GM18951 (cell line): ENCODE results near the gene TNFAIP8L3.
A peak's percentile ranks its signal among the peaks of the same experiment; 100 is the strongest.

Experiments
- POLR2A ChIP-seq: IDR thresholded peaks from 4 replicates; pipeline ENCODE4 v1.6.1; 2011; ENCODE audit warnings: mild to moderate bottlenecking; ENCODE audit not compliant: insufficient read length, insufficient read depth; ENCODE audit errors: extremely low read depth
- in situ Hi-C: fragments of 300-500 bp; cut with MboI; formaldehyde crosslinking; loops from one replicate; pipeline ENCODE4 v1.12.0; 2022; ENCODE audit warnings: low sequenced_read_pairs, mixed read lengths, inconsistent platforms; ENCODE audit not compliant: unreplicated experiment

Gene TNFAIP8L3

GRCh38 chr15:51089699-51090453 lies 4.8 kb downstream of the TNFAIP8L3 start:
- no peak for TF ChIP-seq POLR2A
- in situ Hi-C loops = no loop called here

GRCh38 chr15:51089041-51089440 lies 5.7 kb downstream of the TNFAIP8L3 start:
- in situ Hi-C loops = no loop called here
- TF ChIP-seq POLR2A = no peak

GRCh38 chr15:51088585-51088984 lies 6.1 kb downstream of the TNFAIP8L3 start:
- in situ Hi-C loops = no loop called here
- no peak for TF ChIP-seq POLR2A

DNA sequence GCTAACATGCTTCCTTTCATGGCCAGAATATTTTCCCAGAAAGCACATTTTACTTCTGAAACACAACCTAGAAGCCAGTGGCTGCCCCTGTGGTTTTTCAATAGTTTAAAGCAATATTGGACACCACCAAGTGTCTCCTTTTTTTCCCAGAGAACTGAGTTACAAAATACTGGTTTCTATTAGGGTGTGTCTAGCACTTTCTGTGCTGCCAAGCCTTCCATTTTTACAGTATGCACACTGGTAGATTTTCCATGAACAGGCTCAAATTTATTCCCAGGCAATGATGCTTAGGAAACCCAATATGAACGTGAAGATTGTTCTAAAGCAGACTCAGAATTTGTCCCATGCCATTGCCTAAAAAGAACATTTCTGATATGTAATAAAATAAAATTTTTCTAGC lies 7.2 kb downstream of the TNFAIP8L3 start:
- TF ChIP-seq POLR2A = no peak
- in situ Hi-C loops = no loop called here

DNA sequence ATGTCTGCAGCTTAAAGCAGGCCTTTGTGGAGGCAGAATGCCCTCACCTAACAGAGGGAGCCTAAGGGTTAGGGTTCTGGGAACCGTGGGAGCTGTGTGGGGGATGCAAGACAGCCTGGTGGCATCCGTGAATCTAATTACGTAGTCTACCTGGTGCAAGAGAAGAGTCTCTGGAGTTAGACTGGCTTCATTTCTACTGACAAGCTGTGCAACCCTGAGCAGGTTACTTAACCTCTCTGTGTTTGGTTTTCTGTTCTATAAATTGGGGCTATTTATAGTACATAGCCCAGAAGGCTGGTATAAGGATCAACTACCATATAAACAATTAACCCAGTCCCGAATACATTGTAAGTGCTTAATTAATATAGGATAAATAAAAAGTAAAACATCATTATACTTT lies 8.3 kb downstream of the TNFAIP8L3 start:
- in situ Hi-C loops = no loop called here
- no peak for TF ChIP-seq POLR2A

DNA sequence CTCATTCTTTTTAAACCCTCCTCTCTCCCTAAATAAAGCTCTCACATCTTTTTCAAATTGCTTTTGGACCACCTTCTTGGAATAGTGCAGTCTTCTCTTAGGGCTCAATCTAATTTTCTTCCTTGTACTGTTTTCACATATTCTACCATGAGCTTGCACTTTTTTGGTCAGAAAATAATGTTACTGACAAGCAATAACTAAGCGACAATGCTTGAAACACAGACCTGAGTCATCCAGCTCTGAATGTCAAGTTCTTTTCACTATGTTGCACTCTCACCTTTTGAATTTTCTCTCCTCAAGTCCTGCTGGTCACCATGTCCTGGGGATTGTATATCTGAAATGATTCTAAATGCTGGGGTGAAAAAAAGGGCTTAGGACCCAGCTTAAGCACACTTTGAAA lies 8.9 kb downstream of the TNFAIP8L3 start:
- TF ChIP-seq POLR2A = no peak
- in situ Hi-C loops = no loop called here

DNA sequence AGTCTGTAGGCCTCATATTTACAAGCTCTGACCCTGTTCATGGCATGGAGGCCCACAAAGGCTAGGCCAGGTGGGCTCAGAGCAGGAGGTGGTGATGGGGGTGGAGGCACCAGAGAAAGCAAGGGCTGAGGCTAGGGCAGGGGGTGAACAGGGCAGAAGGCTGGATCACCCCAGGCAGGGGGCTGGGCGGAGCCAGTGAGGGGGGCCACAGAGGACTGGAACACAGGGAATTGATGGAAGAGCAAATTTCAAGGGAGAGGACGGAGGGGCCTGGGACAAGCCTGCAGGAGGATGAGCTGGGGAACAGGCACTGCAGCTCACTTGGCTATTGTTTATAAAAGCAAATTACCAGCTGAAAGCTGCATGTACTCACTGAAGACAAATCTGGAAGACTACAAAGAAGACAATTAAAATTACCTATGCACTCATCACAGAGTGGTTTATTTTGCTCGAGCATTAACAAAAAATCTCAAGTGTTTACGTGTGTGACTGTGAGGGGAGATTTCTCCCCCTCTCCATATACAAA lies 11.0 kb downstream of the TNFAIP8L3 start:
- TF ChIP-seq POLR2A = no peak
- in situ Hi-C loops = no loop called here

- no peak for TF ChIP-seq POLR2A
- in situ Hi-C loops = no loop called here
These were observed 12.5 kb downstream of the TNFAIP8L3 start for GRCh38 chr15:51082246-51082645.

- TF ChIP-seq POLR2A = no peak
- in situ Hi-C loops = no loop called here
These were observed 14.4 kb downstream of the TNFAIP8L3 start for GRCh38 chr15:51080286-51080685.

GRCh38 chr15:51079226-51079625 lies 15.5 kb downstream of the TNFAIP8L3 start:
- no peak for TF ChIP-seq POLR2A
- in situ Hi-C loops = no loop called here

DNA sequence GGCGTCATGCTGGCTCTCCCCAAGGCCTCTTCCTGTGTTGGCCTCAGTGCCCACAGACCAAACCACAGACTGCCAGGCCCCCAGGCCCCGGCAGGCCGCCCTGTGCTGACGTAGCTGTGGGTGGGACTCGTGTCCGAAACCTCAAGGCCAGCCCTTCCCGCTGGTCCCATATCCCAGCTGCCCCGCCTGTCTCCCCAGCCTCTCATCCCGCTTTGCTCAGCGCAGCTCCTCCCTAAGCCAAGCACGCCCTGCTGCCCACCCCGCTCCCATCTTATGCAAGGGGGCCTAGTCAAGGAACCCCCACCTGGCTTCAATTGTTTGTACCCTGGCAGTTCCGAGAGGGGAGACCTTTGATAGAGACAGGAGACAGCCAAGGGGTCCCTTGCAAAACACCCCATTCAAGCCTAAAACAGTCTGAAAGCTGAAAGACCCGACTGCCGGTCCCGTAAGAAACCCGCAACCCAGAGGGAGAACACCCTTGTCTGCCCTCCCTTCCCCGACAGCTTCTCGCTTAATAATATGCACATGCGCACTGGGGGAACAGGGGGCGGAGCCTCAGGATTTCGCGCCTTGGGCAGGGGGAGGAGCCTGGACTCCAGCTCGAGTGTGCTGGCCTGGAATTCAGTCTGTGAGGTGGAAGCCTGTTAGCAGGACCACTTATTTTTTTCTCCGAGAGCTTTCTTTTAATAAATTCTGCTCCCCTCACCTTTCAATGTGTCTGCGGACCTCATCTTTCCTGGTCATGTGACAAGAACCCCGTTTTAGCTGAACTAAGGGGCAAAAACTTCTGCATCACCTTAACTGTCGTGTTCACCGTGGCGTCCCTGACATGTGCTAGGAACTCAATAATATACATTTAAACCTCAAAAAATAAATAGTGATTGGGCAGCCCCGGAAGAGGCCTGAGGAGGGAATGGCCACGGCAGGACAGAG lies 17.2 kb downstream of the TNFAIP8L3 start:
- in situ Hi-C loops = no loop called here
- peak; percentile 52 for TF ChIP-seq POLR2A

- TF ChIP-seq POLR2A = no peak
- in situ Hi-C loops = no loop called here
These were observed 18.0 kb downstream of the TNFAIP8L3 start for GRCh38 chr15:51076524-51077220.

DNA sequence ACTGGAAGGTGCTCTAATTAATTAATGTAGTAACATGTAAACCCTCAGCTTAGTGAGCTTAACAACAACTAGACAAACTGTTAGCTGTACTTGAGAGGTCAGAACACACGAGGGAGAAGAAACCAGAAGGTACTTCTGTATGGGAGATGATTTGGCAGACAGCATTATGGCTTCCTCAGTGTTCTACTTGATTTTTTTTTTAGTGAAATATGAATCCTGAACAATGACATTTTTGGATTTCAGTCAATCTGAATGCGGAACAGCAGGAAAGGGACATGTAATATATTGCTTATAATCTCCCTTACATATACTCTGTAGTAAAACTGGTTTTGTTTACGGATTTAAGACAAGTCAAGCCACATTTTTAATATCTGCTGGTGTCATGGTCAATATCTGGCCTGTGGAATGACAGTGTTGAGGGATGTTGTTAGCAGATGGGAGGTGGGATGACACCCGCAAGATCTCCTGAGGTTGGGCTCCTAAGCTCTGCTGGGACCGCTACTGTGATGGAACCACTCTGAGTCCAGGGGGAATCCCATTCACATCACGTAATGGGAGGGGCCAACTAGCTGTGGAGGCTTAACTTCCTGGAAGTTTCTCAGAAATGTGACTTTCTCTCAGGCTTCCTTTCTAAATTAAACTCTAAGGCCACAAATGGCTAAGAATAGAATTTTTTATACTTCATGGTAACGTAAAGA lies 18.7 kb downstream of the TNFAIP8L3 start:
- in situ Hi-C loops = no loop called here
- no peak for TF ChIP-seq POLR2A

DNA sequence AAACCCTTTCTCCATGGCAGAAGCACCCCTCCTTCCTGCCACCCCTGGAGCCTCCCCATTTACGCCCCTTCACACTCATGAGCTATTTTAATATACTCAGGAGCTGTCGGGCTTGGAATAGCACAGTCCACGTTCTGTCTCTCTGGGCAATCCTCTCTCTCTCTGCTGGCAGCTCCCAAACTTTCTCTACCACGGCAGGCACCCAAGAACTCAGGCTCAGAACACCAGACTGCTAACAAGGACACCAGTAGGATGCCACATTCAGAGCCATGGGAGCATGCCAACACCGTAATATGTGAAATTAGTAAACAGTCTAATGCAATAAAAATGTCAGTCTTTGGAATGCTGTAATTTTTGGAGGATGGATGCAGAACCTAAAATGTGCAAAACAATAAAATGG lies 19.3 kb downstream of the TNFAIP8L3 start:
- in situ Hi-C loops = no loop called here
- TF ChIP-seq POLR2A = no peak
